OCI-LY1 (cell line): ENCODE data around the gene RPS6KA2.

ENCODE experiments used
- CTCF ChIP-seq: fragments of 200-600 bp; sonication (generic), shearing (Covaris generic); IDR thresholded peaks from 2 replicates; pipeline ENCODE4 v1.5.1; 2017; ENCODE audit warnings: mild to moderate bottlenecking, antibody characterized with exemption, low read length, moderate library complexity, mixed read lengths
- EZH2 ChIP-seq: fragments of 200-600 bp; sonication (generic), shearing (Covaris generic); IDR thresholded peaks from 2 replicates; pipeline ENCODE4 v1.8.0; 2017; ENCODE audit warnings: borderline replicate concordance, mixed run types, mild to moderate bottlenecking, antibody characterized with exemption, low read length, moderate library complexity, mixed read lengths

GRCh38 chr6:166538297-166539010, 88.6 kb downstream of the RPS6KA2 start:
- no peak for TF ChIP-seq CTCF
- no peak for TF ChIP-seq EZH2
